ENCODE data around the gene DHRS7C. TPM values are rescaled to one million over a fixed set of nuclear protein-coding genes. Genes with fewer than 3 reads are reported as not detected.

DHRS7C gene
- total and polyA plus RNA-seq, 7 donors, result 0.92 TPM; not detected in 6

GRCh38 chr17:9768381-9768934 lies 22.9 kb downstream of the DHRS7C start:
- Histone ChIP-seq H3K4me3 (no peak overlapping the region), H3K27ac (no peak overlapping the region), H3K9me3 (no peaks in the 10 kb centered on the region), H3K27me3 (no peaks in the 10 kb centered on the region), H3K4me1 (no peaks in the 10 kb centered on the region), H3K36me3 (no peaks in the 10 kb centered on the region)
- no peak for DNase-seq
- intact Hi-C loops (cut with DNase I), result loop anchor here (5.0 kb wide), 1 partner anchor 191 kb away; the partner anchor contains the start of genes CFAP52 and STX8
- 19 to 35% methylated on average over 5 of the region's 5 CpGs for WGBS, 2 donors
- peak in 3 of 4 experiments; percentile 17 to 54 (median 42) for TF ChIP-seq CTCF (IDR thresholded peaks at IDR 0.05)
- TF ChIP-seq POLR2A (IDR thresholded peaks at IDR 0.05), result no peak
- TF ChIP-seq POLR2AphosphoS5 (IDR thresholded peaks at IDR 0.05), result no peak

- WGBS, 2 donors, result 72 to 80% methylated on average over 7 of the region's 7 CpGs
- DNase-seq, result no peak
- Histone ChIP-seq H3K4me1 (no peaks in the 10 kb centered on the region), H3K4me3 (no peak overlapping the region), H3K9me3 (no peaks in the 10 kb centered on the region), H3K36me3 (no peaks in the 10 kb centered on the region), H3K27ac (no peak overlapping the region), H3K27me3 (no peaks in the 10 kb centered on the region)
- intact Hi-C loops (cut with DNase I), result loop anchor here (5.0 kb wide), 1 partner anchor 190 kb away; the partner anchor contains the start of genes CFAP52 and STX8
- TF ChIP-seq EP300 (IDR thresholded peaks at IDR 0.05) (no peak), CTCF (IDR thresholded peaks at IDR 0.05) (no peak), POLR2AphosphoS5 (IDR thresholded peaks at IDR 0.05) (no peak), POLR2A (IDR thresholded peaks at IDR 0.05) (no peak)
Observed at GRCh38 chr17:9767432-9767991, 23.9 kb downstream of the DHRS7C start.

- Histone ChIP-seq H3K9me3 (no peaks in the 10 kb centered on the region), H3K4me1 (no peaks in the 10 kb centered on the region), H3K27me3 (no peaks in the 10 kb centered on the region), H3K27ac (no peak overlapping the region), H3K4me3 (no peak overlapping the region), H3K36me3 (no peaks in the 10 kb centered on the region)
- intact Hi-C loops (cut with DNase I), result loop anchor here (5.0 kb wide), 1 partner anchor 190 kb away; the partner anchor contains the start of genes CFAP52 and STX8
- DNase-seq, result no peak
- TF ChIP-seq EP300 (IDR thresholded peaks at IDR 0.05) (no peak), POLR2AphosphoS5 (IDR thresholded peaks at IDR 0.05) (no peak), CTCF (IDR thresholded peaks at IDR 0.05) (no peak), POLR2A (IDR thresholded peaks at IDR 0.05) (no peak)
- 76 to 81% methylated on average over 5 of the region's 5 CpGs for WGBS, 2 donors
Observed at GRCh38 chr17:9766970-9767369, 24.4 kb downstream of the DHRS7C start.

- no peaks in the 10 kb centered on the region for H3K9me3 ChIP-seq
- H3K36me3 ChIP-seq, result no peaks in the 10 kb centered on the region
- intact Hi-C loops (cut with DNase I), result loop anchor here (5.0 kb wide), 1 partner anchor 188 kb away; the partner anchor contains the start of genes CFAP52 and STX8
- H3K4me3 ChIP-seq, result no peak overlapping the region
- 95 to 97% methylated on average over 1 of the region's 1 CpG for WGBS, 2 donors
- TF ChIP-seq CTCF (IDR thresholded peaks at IDR 0.05), result no peak
- no peak for TF ChIP-seq EP300 (IDR thresholded peaks at IDR 0.05)
- no peak for TF ChIP-seq POLR2A (IDR thresholded peaks at IDR 0.05)
- TF ChIP-seq POLR2AphosphoS5 (IDR thresholded peaks at IDR 0.05), result no peak
- no peak for DNase-seq
- no peaks in the 10 kb centered on the region for H3K27me3 ChIP-seq
- no peaks in the 10 kb centered on the region for H3K4me1 ChIP-seq
- H3K27ac ChIP-seq, result no peak overlapping the region
Observed at GRCh38 chr17:9765322-9765721, 26.1 kb downstream of the DHRS7C start.

Data from sigmoid colon (tissue), 7 donors.